HFF-Myc (cell line): ENCODE results near the gene AKAP8L.
"Not testable (repeated sequence)": the region's sequence is repeated elsewhere in the genome, so short reads cannot be mapped to it uniquely, and the experiment has no call there.

Experiments used
- DNase-seq: peaks from one replicate; pipeline ENCODE4 v3.0.0-alpha.2; 2011; ENCODE audit warnings: low read depth; ENCODE audit errors: extremely low read depth
- H3K4me3 ChIP-seq: replicated peaks from 2 replicates; pipeline ENCODE4 v1.5.1; 2011; ENCODE audit warnings: low read depth, mild to moderate bottlenecking, control low read depth, low read length
- TF ChIP-seq, protein P1 (sequence below): IDR thresholded peaks from 2 replicates; pipeline ENCODE4 v1.5.1; 2012; ENCODE audit warnings: mild to moderate bottlenecking, low read depth, low read length, control low read depth; ENCODE audit errors: missing control alignments

Gene AKAP8L

DNA sequence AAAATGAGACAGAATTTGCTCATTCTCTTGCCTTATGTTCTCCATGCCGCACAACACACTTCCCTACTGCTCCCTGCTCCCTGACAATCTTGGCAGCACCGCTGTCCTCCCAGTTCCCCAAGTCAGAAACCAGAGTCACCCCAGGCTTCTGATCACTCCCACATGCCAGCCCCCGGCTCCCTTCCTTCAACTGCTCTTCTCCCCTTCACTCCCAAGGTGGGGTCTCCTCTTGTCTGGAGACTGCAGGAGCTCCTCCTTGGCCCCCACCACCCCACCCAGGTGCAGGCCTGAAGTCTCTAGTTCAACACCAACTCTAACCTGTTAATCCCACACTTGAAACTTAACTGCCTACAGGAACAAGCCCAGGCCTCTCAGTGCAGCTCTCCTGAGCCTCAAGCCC lies 22.4 kb downstream of the AKAP8L start:
- no peak for DNase-seq
- TF ChIP-seq, protein P1, sequence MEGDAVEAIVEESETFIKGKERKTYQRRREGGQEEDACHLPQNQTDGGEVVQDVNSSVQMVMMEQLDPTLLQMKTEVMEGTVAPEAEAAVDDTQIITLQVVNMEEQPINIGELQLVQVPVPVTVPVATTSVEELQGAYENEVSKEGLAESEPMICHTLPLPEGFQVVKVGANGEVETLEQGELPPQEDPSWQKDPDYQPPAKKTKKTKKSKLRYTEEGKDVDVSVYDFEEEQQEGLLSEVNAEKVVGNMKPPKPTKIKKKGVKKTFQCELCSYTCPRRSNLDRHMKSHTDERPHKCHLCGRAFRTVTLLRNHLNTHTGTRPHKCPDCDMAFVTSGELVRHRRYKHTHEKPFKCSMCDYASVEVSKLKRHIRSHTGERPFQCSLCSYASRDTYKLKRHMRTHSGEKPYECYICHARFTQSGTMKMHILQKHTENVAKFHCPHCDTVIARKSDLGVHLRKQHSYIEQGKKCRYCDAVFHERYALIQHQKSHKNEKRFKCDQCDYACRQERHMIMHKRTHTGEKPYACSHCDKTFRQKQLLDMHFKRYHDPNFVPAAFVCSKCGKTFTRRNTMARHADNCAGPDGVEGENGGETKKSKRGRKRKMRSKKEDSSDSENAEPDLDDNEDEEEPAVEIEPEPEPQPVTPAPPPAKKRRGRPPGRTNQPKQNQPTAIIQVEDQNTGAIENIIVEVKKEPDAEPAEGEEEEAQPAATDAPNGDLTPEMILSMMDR, result no peak
- no peak overlapping the region for H3K4me3 ChIP-seq

- not testable (repeated sequence) for H3K4me3 ChIP-seq, DNase-seq
These were observed 23.5 kb downstream of the AKAP8L start for GRCh38 chr19:15395251-15395650.

GRCh38 chr19:15394426-15394825 lies 24.4 kb downstream of the AKAP8L start:
- H3K4me3 ChIP-seq, result no peak overlapping the region
- TF ChIP-seq, protein P1, result no peak

GRCh38 chr19:15393963-15394362 lies 24.8 kb downstream of the AKAP8L start:
- DNase-seq, result no peak
- no peak overlapping the region for H3K4me3 ChIP-seq
- TF ChIP-seq, protein P1, result no peak

More at GRCh38 chr19:15394426-15394825, 24.4 kb downstream of the AKAP8L start:
- no peak for DNase-seq

- TF ChIP-seq, protein P1, result no peak
- H3K4me3 ChIP-seq, result no peak overlapping the region
- DNase-seq, result no peak
These were observed 28.0 kb downstream of the AKAP8L start for GRCh38 chr19:15390814-15391213.

DNA sequence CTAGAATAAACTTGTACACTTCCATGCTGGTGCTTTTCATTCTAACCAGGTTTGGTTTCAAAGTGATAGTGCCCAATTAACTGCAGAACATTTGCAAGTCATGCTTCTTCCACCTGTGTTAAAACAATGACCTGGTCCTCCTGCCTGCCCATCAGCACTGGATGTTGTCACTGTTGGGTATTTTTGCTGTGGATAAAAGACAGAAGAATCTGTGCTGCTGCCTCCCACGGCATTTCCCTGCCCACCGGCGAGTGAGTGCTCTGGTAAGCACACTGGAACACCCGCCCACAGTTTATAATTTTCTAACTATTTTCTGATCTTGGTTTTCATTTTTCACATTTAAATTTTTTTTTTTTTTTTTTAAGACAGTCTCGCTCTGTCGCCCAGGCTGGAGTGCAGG lies 36.9 kb downstream of the AKAP8L start:
- DNase-seq, result no peak
- TF ChIP-seq, protein P1, result no peak

DNA sequence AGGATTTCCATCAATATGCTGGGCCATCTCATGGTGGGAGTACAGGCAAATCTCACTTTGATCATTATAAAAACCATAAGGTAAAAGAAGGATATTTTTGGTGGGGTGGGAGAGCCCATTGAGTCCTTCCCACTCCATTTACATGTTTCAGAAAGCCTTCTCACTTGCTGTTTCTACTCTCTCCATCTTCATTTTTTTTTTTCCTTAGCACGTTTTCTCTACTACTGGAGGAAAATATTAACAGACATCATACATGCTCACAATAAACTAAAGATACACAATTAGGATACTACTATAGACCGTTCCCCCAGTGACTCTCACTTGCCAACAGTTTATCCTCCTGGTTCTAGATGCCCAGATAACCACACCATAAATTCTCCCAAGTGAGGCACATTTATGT lies 37.4 kb downstream of the AKAP8L start:
- H3K4me3 ChIP-seq, result no peak overlapping the region
- TF ChIP-seq, protein P1, result no peak
- DNase-seq, result no peak

More for the DNA sequence above, 36.9 kb downstream of the AKAP8L start:
- H3K4me3 ChIP-seq, result no peak overlapping the region
